ENCODE measurements around the gene TSC22D2.

DNA sequence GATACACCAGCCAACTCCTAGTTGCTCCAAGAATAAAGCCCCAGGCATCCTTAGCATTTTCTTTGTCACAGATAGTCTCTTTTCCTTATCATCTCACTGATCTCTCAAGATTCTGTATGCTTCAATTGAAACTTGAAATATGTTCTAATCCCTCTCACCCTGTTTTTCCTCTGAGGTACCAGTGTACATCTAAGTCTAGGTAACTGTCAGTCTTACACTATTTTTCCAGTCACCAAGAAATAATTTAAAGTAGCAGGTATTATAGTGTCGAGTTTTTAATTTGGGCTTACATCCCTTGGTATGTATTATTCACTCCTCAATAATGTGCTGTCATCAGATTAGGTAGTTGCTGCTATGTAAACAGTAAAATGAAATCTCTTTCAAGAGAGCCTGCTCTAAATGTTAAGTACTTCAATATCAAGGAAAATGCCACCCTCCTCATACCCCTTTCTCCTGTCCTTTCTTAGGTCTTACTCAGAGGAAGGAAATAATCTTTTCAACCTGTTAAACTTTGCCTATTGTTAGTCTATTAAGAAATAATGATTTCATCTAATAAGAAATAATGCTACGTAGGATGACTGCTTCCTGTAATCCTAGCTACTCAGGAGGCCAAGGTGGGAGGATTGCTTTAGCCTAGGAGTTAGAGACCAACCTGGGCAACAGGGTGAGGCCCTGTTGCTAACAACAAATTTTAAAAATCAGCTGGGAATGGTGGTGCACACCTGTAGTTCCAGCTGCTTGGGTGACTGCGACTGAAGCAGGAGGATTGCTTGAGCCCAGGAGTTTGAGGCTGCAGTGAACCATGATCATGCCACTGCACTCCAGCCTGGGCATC is 39.8 kb downstream of the TSC22D2 start:
- TF ChIP-seq, protein P1, sequence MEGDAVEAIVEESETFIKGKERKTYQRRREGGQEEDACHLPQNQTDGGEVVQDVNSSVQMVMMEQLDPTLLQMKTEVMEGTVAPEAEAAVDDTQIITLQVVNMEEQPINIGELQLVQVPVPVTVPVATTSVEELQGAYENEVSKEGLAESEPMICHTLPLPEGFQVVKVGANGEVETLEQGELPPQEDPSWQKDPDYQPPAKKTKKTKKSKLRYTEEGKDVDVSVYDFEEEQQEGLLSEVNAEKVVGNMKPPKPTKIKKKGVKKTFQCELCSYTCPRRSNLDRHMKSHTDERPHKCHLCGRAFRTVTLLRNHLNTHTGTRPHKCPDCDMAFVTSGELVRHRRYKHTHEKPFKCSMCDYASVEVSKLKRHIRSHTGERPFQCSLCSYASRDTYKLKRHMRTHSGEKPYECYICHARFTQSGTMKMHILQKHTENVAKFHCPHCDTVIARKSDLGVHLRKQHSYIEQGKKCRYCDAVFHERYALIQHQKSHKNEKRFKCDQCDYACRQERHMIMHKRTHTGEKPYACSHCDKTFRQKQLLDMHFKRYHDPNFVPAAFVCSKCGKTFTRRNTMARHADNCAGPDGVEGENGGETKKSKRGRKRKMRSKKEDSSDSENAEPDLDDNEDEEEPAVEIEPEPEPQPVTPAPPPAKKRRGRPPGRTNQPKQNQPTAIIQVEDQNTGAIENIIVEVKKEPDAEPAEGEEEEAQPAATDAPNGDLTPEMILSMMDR (IDR thresholded peaks at IDR 0.05 in 2 of 3, conservative IDR thresholded peaks at IDR 0.05 in 1 of 3; ENCODE audit: borderline replicate concordance in 1 of 3, insufficient read depth in 1 of 3, low read depth in 2 of 3, low read length in 2 of 3): no peak
- TF ChIP-seq, protein P2, sequence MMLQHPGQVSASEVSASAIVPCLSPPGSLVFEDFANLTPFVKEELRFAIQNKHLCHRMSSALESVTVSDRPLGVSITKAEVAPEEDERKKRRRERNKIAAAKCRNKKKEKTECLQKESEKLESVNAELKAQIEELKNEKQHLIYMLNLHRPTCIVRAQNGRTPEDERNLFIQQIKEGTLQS (IDR thresholded peaks at IDR 0.05): no peak

Measured in HCT116 (cell line).